Lung (tissue), 12 donors: Measurements from ENCODE around the gene PCDH1. TPM values are rescaled to one million over a fixed set of nuclear protein-coding genes. Genes with fewer than 3 reads are reported as not detected.
"Not testable (repeated sequence)": the region's sequence is repeated elsewhere in the genome, so short reads cannot be mapped to it uniquely, and the experiment has no call there.

Experiments
- ATAC-seq: fragments of 200-7000 bp; cut with Tn5 transposase; one replicate; pipeline ENCODE4 v1.9.1; 2020; ENCODE audit warnings: moderate number of reproducible peaks; ENCODE audit not compliant: insufficient read depth, low FRiP score
- DNase-seq, 3 donors: peaks; one replicate each; pipeline ENCODE4 v3.0.0-alpha.2; 2013 to 2017
- H3K27ac ChIP-seq, 2 donors: one replicate each; pipeline ENCODE4 v1.5.1; 2013; ENCODE audit warnings: mild to moderate bottlenecking in 2 of 2, moderate library complexity in 2 of 2, control low read depth in 1 of 2, inconsistent platforms in 1 of 2, low read depth in 1 of 2, low read length in 1 of 2
- H3K27me3 ChIP-seq, 3 donors: one replicate each; pipeline ENCODE4 v1.5.1; 2013; ENCODE audit warnings: low read length in 2 of 3; ENCODE audit not compliant: control insufficient read depth in 3 of 3, insufficient read depth in 3 of 3
- H3K36me3 ChIP-seq, 4 donors: one replicate each; pipeline ENCODE4 v1.5.1; 2013; ENCODE audit warnings: low read length in 4 of 4, mild to moderate bottlenecking in 1 of 4, moderate library complexity in 1 of 4; ENCODE audit not compliant: control insufficient read depth in 4 of 4, insufficient read depth in 4 of 4
- H3K4me1 ChIP-seq, 5 donors: one replicate each; pipeline ENCODE4 v1.5.1; 2013; ENCODE audit warnings: low read length in 5 of 5, mild to moderate bottlenecking in 2 of 5, moderate library complexity in 1 of 5; ENCODE audit not compliant: control insufficient read depth in 5 of 5, insufficient read depth in 5 of 5
- H3K4me3 ChIP-seq: one replicate; pipeline ENCODE4 v1.5.1; 2013; ENCODE audit warnings: mild to moderate bottlenecking, control low read depth, moderate library complexity
- H3K9ac ChIP-seq, 2 donors: one replicate each; pipeline ENCODE4 v1.5.1; 2013; ENCODE audit warnings: low read length in 2 of 2, control low read depth in 1 of 2; ENCODE audit not compliant: insufficient read depth in 1 of 2
- H3K9me3 ChIP-seq, 4 donors: one replicate each; pipeline ENCODE4 v1.5.1; 2013; ENCODE audit warnings: low read length in 3 of 4, mild to moderate bottlenecking in 1 of 4, moderate library complexity in 1 of 4; ENCODE audit not compliant: control insufficient read depth in 4 of 4, insufficient read depth in 3 of 4
- CTCF ChIP-seq: IDR thresholded peaks from 2 replicates; pipeline ENCODE4 v1.5.1; 2012; ENCODE audit warnings: mild to moderate bottlenecking; ENCODE audit errors: control extremely low read depth, extremely low read depth
- WGBS, 2 donors: extraction: QIAGEN DNeasy Blood & Tissue Kit; methylation state at CpG; one replicate each; pipeline ENCODE4 v1.1.7; 2013; 5-methylcytosine and 5-hydroxymethylcytosine counted together
- polyA plus RNA-seq, 2 donors: library from polyadenylated mRNA; stranded (reverse); fragments of 200-250 nt; gene quantifications; one replicate each; pipeline ENCODE4 v1.2.1, GENCODE V29; 2013
- total RNA-seq, 2 donors: library from RNA; depleted of rRNA in 1 of 2; stranded (reverse); fragments of >200 nt in 1 of 2; gene quantifications; one replicate each; pipeline ENCODE4 v1.2.1, GENCODE V29; 2014 to 2021
- donor health status: control.
- donor health status: control.
- donor health status: Bipolar disorder and iron deficiency.
- donor health status: healthy.
- donor health status: DM: yes; HTN: yes; CAD: no.

Gene PCDH1
- total and polyA plus RNA-seq, 4 donors, result 18.2 to 70.2 (median 44.4) TPM

- Histone ChIP-seq H3K9me3 (no peaks in the 10 kb centered on the region), H3K27ac (peak overlapping the region in 1 of 2 donors; percentile 66), H3K4me1 (peaks cover 0 to 30% (median 4%) of the 10 kb centered on the region in 5 donors), H3K4me3 (no peak overlapping the region), H3K9ac (no peak overlapping the region), H3K27me3 (no peaks in the 10 kb centered on the region), H3K36me3 (no peaks in the 10 kb centered on the region)
- ATAC-seq (no peak), DNase-seq (no peak)
- TF ChIP-seq CTCF, result no peak
- 83 to 92% methylated on average over 3 of the region's 3 CpGs for WGBS, 2 donors
Observed at GRCh38 chr5:141823056-141823455, 55.2 kb downstream of the PCDH1 start.

- no peaks in the 10 kb centered on the region for H3K9me3 ChIP-seq
- no peaks in the 10 kb centered on the region for H3K27me3 ChIP-seq
- no peak overlapping the region for H3K9ac ChIP-seq
- 29 to 44% methylated on average over 2 of the region's 2 CpGs for WGBS, 2 donors
- H3K27ac ChIP-seq, result peak overlapping the region; percentile 22 to 66
- no peak for TF ChIP-seq CTCF
- H3K36me3 ChIP-seq, result no peaks in the 10 kb centered on the region
- DNase-seq (peak; percentile 80 to 84 (median 84)), ATAC-seq (peak; percentile 41)
- H3K4me1 ChIP-seq, result peaks cover 0 to 30% (median 4%) of the 10 kb centered on the region in 5 donors
- H3K4me3 ChIP-seq, result no peak overlapping the region
Observed at GRCh38 chr5:141822144-141822543, 56.1 kb downstream of the PCDH1 start.

- Histone ChIP-seq H3K36me3 (no peaks in the 10 kb centered on the region), H3K4me3 (no peak overlapping the region), H3K27ac (peak overlapping the region; percentile 22 to 71), H3K27me3 (no peaks in the 10 kb centered on the region), H3K9me3 (no peaks in the 10 kb centered on the region), H3K4me1 (peaks cover 0 to 30% (median 4%) of the 10 kb centered on the region in 5 donors), H3K9ac (no peak overlapping the region)
- ATAC-seq (no peak), DNase-seq (peak; percentile 56 to 83 (median 81))
- 51 to 78% methylated on average over 3 of the region's 3 CpGs for WGBS, 2 donors
- TF ChIP-seq CTCF, result no peak
Observed at GRCh38 chr5:141821430-141821925, 56.7 kb downstream of the PCDH1 start.

GRCh38 chr5:141820686-141821085, 57.5 kb downstream of the PCDH1 start:
- not testable (repeated sequence) for H3K36me3 ChIP-seq, H3K27ac ChIP-seq
- WGBS, 2 donors, result 92 to 97% methylated on average over 15 of the region's 15 CpGs

More at GRCh38 chr5:141820686-141821085, 57.5 kb downstream of the PCDH1 start:
- H3K27me3 ChIP-seq, H3K4me3 ChIP-seq, H3K9ac ChIP-seq, H3K9me3 ChIP-seq, ATAC-seq, DNase-seq: not testable (repeated sequence)
- peaks cover 0 to 26% (median 4%) of the 10 kb centered on the region in 5 donors for H3K4me1 ChIP-seq
